Loucy (cell line): ENCODE results near the gene NR2C1.

Source experiments
- EZH2phosphoT487 ChIP-seq: fragments of 200-600 bp; IDR thresholded peaks from 2 replicates; pipeline ENCODE4 v1.6.1; 2018; ENCODE audit warnings: antibody characterized with exemption, mild to moderate bottlenecking, moderate library complexity, borderline replicate concordance
- TF ChIP-seq, protein P1 (sequence below): fragments of 200-600 bp; sonication (generic); conservative IDR thresholded peaks from 2 replicates; pipeline ENCODE4 v1.5.1; 2014; ENCODE audit warnings: mild to moderate bottlenecking, antibody characterized with exemption, low read length

DNA sequence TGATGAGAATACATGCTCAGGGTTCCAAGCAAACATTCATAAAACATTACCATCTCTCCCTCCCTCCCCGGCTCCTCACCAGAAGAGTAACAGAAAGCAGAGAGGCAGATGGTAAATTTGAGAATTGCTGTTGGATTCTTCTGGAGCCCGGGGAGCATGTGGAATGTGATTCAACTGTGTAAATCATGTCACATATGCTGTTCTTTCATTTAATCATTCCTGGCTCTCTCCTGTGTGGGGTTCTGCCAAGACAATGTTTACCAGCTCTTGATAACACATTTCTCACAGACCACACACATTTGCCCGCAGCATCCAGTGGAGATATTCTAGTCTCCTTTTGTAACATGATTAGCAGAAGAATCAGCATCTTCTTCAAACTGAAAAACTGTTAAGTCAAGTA, 23.4 kb upstream of the NR2C1 start:
- TF ChIP-seq EZH2phosphoT487: no peak
- TF ChIP-seq, protein P1, sequence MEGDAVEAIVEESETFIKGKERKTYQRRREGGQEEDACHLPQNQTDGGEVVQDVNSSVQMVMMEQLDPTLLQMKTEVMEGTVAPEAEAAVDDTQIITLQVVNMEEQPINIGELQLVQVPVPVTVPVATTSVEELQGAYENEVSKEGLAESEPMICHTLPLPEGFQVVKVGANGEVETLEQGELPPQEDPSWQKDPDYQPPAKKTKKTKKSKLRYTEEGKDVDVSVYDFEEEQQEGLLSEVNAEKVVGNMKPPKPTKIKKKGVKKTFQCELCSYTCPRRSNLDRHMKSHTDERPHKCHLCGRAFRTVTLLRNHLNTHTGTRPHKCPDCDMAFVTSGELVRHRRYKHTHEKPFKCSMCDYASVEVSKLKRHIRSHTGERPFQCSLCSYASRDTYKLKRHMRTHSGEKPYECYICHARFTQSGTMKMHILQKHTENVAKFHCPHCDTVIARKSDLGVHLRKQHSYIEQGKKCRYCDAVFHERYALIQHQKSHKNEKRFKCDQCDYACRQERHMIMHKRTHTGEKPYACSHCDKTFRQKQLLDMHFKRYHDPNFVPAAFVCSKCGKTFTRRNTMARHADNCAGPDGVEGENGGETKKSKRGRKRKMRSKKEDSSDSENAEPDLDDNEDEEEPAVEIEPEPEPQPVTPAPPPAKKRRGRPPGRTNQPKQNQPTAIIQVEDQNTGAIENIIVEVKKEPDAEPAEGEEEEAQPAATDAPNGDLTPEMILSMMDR: no peak
